HepG2 (cell line): Measurements from ENCODE around the gene USP7. TPM values are rescaled to one million over a fixed set of nuclear protein-coding genes. Genes with fewer than 3 reads are reported as not detected.
A peak's percentile ranks its signal among the peaks of the same experiment; 100 is the strongest.

Experiments used
- ATAC-seq: fragments of 200-7000 bp; cut with Tn5 transposase; 3 replicates; pipeline ENCODE4 v1.9.1; 2020; ENCODE audit warnings: mild to moderate bottlenecking, moderate library complexity
- BruUV-seq: library from RNA; stranded (reverse); fragments of 400-500 nt; replicated peaks from 2 replicates; lab custom pipeline; 2021; lab: Mats Ljungman, UMichigan
- CTCF ChIA-PET: fragments of 300-600 bp; formaldehyde crosslinking; extraction: SDS; loops from one replicate; lab custom pipeline; 2021; ENCODE audit warnings: low total read pairs, inconsistent platforms, low intra/inter-chr PET ratio; lab: Yijun Ruan, JAX
- POLR2A ChIA-PET: fragments of 350-600 bp; sonication (Branson Sonifier 250); formaldehyde crosslinking; loops from one replicate; lab custom pipeline; 2020; ENCODE audit warnings: antibody characterized with exemption, inconsistent platforms; lab: Yijun Ruan, JAX
- DNase-seq: peaks from one replicate; pipeline ENCODE4 v3.0.0-alpha.2; 2015; ENCODE audit warnings: low spot score
- FAIRE-seq: peaks from 3 replicates; lab custom pipeline; 2011; peaks lifted over from hg19 to GRCh38; lab: Jason Lieb, UNC
- H2AFZ ChIP-seq: one replicate; pipeline ENCODE4 v1.6.1; 2011; ENCODE audit warnings: low read length, inconsistent platforms
- H3K27ac ChIP-seq: fragments of 300-600 bp; 3 replicates; pipeline ENCODE4 v1.8.0; 2011; ENCODE audit warnings: mixed run types, mild to moderate bottlenecking, mixed read lengths, low read length, inconsistent platforms; ENCODE audit not compliant: insufficient read depth; ENCODE audit errors: extremely low read length
- H3K27me3 ChIP-seq, 2 experiments: fragments of 200-600 bp in 1 of 2; 2 replicates in 1 of 2; 3 replicates in 1 of 2; pipeline versions ENCODE4 v1.6.0 to v1.8.0; 2011; ENCODE audit warnings: low read length in 2 of 2, mild to moderate bottlenecking in 2 of 2, moderate library complexity in 2 of 2, inconsistent platforms in 1 of 2; ENCODE audit not compliant: insufficient read depth in 2 of 2, control insufficient read depth in 1 of 2
- H3K36me3 ChIP-seq, 2 experiments: fragments of 200-600 bp in 1 of 2; replicated peaks in 1 of 2; 2 replicates in 1 of 2; 3 replicates in 1 of 2; pipeline versions ENCODE4 v1.5.1 to v1.8.0; 2011; ENCODE audit warnings: low read length in 2 of 2, inconsistent platforms in 1 of 2; ENCODE audit not compliant: insufficient read depth in 2 of 2, control insufficient read depth in 1 of 2
- H3K4me1 ChIP-seq: 2 replicates; pipeline ENCODE4 v1.5.1; 2012; ENCODE audit warnings: low read length, inconsistent platforms; ENCODE audit not compliant: insufficient read depth
- H3K4me2 ChIP-seq: 2 replicates; pipeline ENCODE4 v1.6.0; 2011; ENCODE audit warnings: low read depth, low read length, inconsistent platforms
- H3K4me3 ChIP-seq, 3 experiments: fragments of 200-600 bp in 1 of 3; sonication (generic), shearing (Covaris generic) in 1 of 3; replicated peaks in 1 of 3; 2 replicates each; pipeline ENCODE4 v1.5.1; 2011 to 2016; ENCODE audit warnings: low read length in 3 of 3, inconsistent platforms in 2 of 3, low read depth in 2 of 3, mild to moderate bottlenecking in 2 of 3, control low read depth in 1 of 3, mixed read lengths in 1 of 3; ENCODE audit not compliant: insufficient read depth in 1 of 3
- H3K79me2 ChIP-seq: one replicate; pipeline ENCODE4 v1.6.1; 2011; ENCODE audit warnings: low read length, inconsistent platforms; ENCODE audit not compliant: insufficient read depth
- H3K9ac ChIP-seq: 2 replicates; pipeline ENCODE4 v1.6.0; 2011; ENCODE audit warnings: mild to moderate bottlenecking, low read depth, low read length, inconsistent platforms; ENCODE audit not compliant: insufficient read depth
- H3K9me3 ChIP-seq: 2 replicates; pipeline ENCODE4 v1.5.1; 2012; ENCODE audit warnings: mild to moderate bottlenecking, low read length
- H4K20me1 ChIP-seq: 2 replicates; pipeline ENCODE4 v1.6.0; 2011; ENCODE audit warnings: inconsistent platforms, mild to moderate bottlenecking, low read length, moderate library complexity; ENCODE audit not compliant: insufficient read depth
- BORCS8-MEF2B ChIP-seq: sonication (generic); formaldehyde crosslinking; IDR thresholded peaks from 2 replicates; pipeline ENCODE4 v1.8.0; 2022; ENCODE audit warnings: mild to moderate bottlenecking, missing genetic modification reagents
- DR1 ChIP-seq: sonication (generic); formaldehyde crosslinking; IDR thresholded peaks from 2 replicates; pipeline ENCODE4 v1.8.0; 2021; ENCODE audit warnings: mild to moderate bottlenecking, missing genetic modification reagents, inconsistent platforms
- FOSL1 ChIP-seq: sonication (generic); formaldehyde crosslinking; IDR thresholded peaks from 2 replicates; pipeline ENCODE4 v1.9.0; 2021; ENCODE audit warnings: missing genetic modification reagents, borderline replicate concordance
- FOXA3 ChIP-seq: IDR thresholded peaks from 2 replicates; pipeline ENCODE4 v1.6.1; 2016; ENCODE audit warnings: missing genetic modification reagents, missing compliant biosample characterization
- HDAC6 ChIP-seq: fragments of 200-600 bp; sonication (generic); IDR thresholded peaks from 2 replicates; pipeline ENCODE4 v1.7.0; 2017; ENCODE audit warnings: mild to moderate bottlenecking, antibody characterized with exemption, low read length, low read depth
- JUN ChIP-seq: sonication (generic); formaldehyde crosslinking; IDR thresholded peaks from 2 replicates; pipeline ENCODE4 v1.4.0; 2020; ENCODE audit warnings: mild to moderate bottlenecking, missing genetic modification reagents
- KDM6A ChIP-seq: IDR thresholded peaks from 2 replicates; pipeline ENCODE4 v1.6.1; 2016; ENCODE audit warnings: low read depth
- MTA3 ChIP-seq: sonication (generic); formaldehyde crosslinking; IDR thresholded peaks from 2 replicates; pipeline ENCODE4 v1.4.0; 2020; ENCODE audit warnings: missing genetic modification reagents
- NFIC ChIP-seq: IDR thresholded peaks from 2 replicates; pipeline ENCODE4 v1.6.1; 2012; ENCODE audit warnings: mild to moderate bottlenecking, low read length, inconsistent platforms
- NFYB ChIP-seq: sonication (generic); formaldehyde crosslinking; IDR thresholded peaks from 2 replicates; pipeline ENCODE4 v1.4.0; 2020; ENCODE audit warnings: missing genetic modification reagents
- NFYC ChIP-seq: IDR thresholded peaks from 2 replicates; pipeline ENCODE4 v1.6.1; 2016; ENCODE audit warnings: missing genetic modification reagents, missing compliant biosample characterization
- PATZ1 ChIP-seq: sonication (generic); formaldehyde crosslinking; IDR thresholded peaks from 2 replicates; pipeline ENCODE4 v1.4.0; 2020; ENCODE audit warnings: missing genetic modification reagents
- RAD51 ChIP-seq: fragments of 450-650 bp; IDR thresholded peaks from 2 replicates; pipeline ENCODE4 v1.6.1; 2016; ENCODE audit warnings: borderline replicate concordance
- RFX1 ChIP-seq: fragments of 450-650 bp; IDR thresholded peaks from 2 replicates; pipeline ENCODE4 v1.6.1; 2017
- ZBTB33 ChIP-seq: sonication (generic); formaldehyde crosslinking; IDR thresholded peaks from 2 replicates; pipeline ENCODE4 v1.4.0; 2020; ENCODE audit warnings: missing genetic modification reagents
- ZBTB8A ChIP-seq: sonication (generic); formaldehyde crosslinking; IDR thresholded peaks from 2 replicates; pipeline ENCODE4 v1.4.0; 2020; ENCODE audit warnings: mild to moderate bottlenecking, low read depth, missing genetic modification reagents, borderline replicate concordance
- ZMYM4 ChIP-seq: sonication (generic); formaldehyde crosslinking; IDR thresholded peaks from 2 replicates; pipeline ENCODE4 v1.8.1; 2023; ENCODE audit warnings: mild to moderate bottlenecking, missing genetic modification reagents
- ZNF441 ChIP-seq: sonication (generic); formaldehyde crosslinking; IDR thresholded peaks from 2 replicates; pipeline ENCODE4 v1.7.0; 2021; ENCODE audit warnings: missing genetic modification reagents, borderline replicate concordance
- ZNF556 ChIP-seq: sonication (generic); formaldehyde crosslinking; IDR thresholded peaks from 2 replicates; pipeline ENCODE4 v1.4.0; 2020; ENCODE audit warnings: mild to moderate bottlenecking, missing genetic modification reagents, borderline replicate concordance
- ZNF883 ChIP-seq: sonication (generic); formaldehyde crosslinking; IDR thresholded peaks from 2 replicates; pipeline ENCODE4 v1.5.1; 2020; ENCODE audit warnings: mild to moderate bottlenecking, missing genetic modification reagents; ENCODE audit errors: not compliant biosample characterization
- ZSCAN9 ChIP-seq: IDR thresholded peaks from 2 replicates; pipeline ENCODE4 v1.6.1; 2016; ENCODE audit warnings: borderline replicate concordance
- ZUFSP ChIP-seq: sonication (generic); formaldehyde crosslinking; IDR thresholded peaks from 2 replicates; pipeline ENCODE4 v1.9.0; 2021; ENCODE audit warnings: missing genetic modification reagents, mild to moderate bottlenecking, borderline replicate concordance
- WGBS: methylation state at CpG from one replicate; pipeline ENCODE4 v1.1.6; 2017; ENCODE audit warnings: low lambda C conversion rate; 5-methylcytosine and 5-hydroxymethylcytosine counted together
- in situ Hi-C: cut with HindIII; loops from 2 replicates; pipeline ENCODE4 v1.10.0; 2017; ENCODE audit warnings: low pct_unique_long_range_greater_than_20kb; ENCODE audit not compliant: extremely low pct_ligation_motif_present
- intact Hi-C: fragments of 100-400 bp; cut with micrococcal nuclease; formaldehyde crosslinking; loops from one replicate; pipeline ENCODE4 v1.10.0; 2022; ENCODE audit not compliant: unreplicated experiment
- polyA plus RNA-seq, 8 experiments: library from polyadenylated mRNA; depleted of rRNA in 3 of 8; stranded (reverse) in 7 of 8; unstranded in 1 of 8; fragments of >200 nt; fragmentation: Illumina TruSeq in 4 of 8; extraction: Trizol in 4 of 8; gene quantifications; 2 replicates each; pipeline versions ENCODE4 v1.2.1 to v1.2.3, GENCODE V29; 2011 to 2016; ENCODE audit warnings: low read depth in 4 of 8, missing spikeins in 1 of 8, mixed read lengths in 1 of 8; ENCODE audit not compliant: insufficient read depth in 1 of 8
- total RNA-seq, 5 experiments: library from RNA; depleted of rRNA; stranded (reverse); fragments of >200 nt; fragmentation: Illumina TruSeq; extraction: Trizol; gene quantifications; 2 replicates each; pipeline ENCODE4 v1.2.3, GENCODE V29; 2016; ENCODE audit warnings: low read depth in 1 of 5

Gene USP7
- total and polyA plus RNA-seq, 2 of the 13 experiments (the other 11 are each of a cell fraction or from before 2014, with no cell fraction given): 52.5 to 173 TPM

- H3K79me2 ChIP-seq: no peaks in the 10 kb centered on the region
- 64% methylated on average over 5 of the region's 5 CpGs for WGBS
- no peak overlapping the region for H2AFZ ChIP-seq
- no peak overlapping the region for H3K4me2 ChIP-seq
- in situ Hi-C loops: no loop called here
- no peaks in the 10 kb centered on the region for H4K20me1 ChIP-seq
- no peaks in the 10 kb centered on the region for H3K9me3 ChIP-seq
- peak; percentile 50 for DNase-seq
- ChIA-PET CTCF (no interaction called here), POLR2A (interaction anchor here (0.6 to 1.1 kb wide), 5 partner anchors 9 to 60 kb away, joined by 3 to 8 read pairs (median 3); partner anchors contain the start of gene USP7)
- H3K36me3 ChIP-seq: no peaks in the 10 kb centered on the region
- H3K27ac ChIP-seq: no peak overlapping the region
- intact Hi-C loops: no loop called here
- no peak for FAIRE-seq
- 0 out of 5 replicates have a peak, but pooled peaks cover 0 to 1% of the 10 kb centered on the region in 2 experiments for H3K27me3 ChIP-seq
- no peak overlapping the region for H3K4me3 ChIP-seq
- peaks cover 60% of the 10 kb centered on the region for H3K4me1 ChIP-seq
- H3K9ac ChIP-seq: no peak overlapping the region
- no TSS peak for BruUV-seq
- peak; percentile 66 for ATAC-seq
- TF ChIP-seq ZUFSP: no peak
- TF ChIP-seq MTA3 (CRISPR knock-in tag): no peak
- no peak for TF ChIP-seq ZNF556 (CRISPR knock-in tag)
- TF ChIP-seq FOXA3: no peak
- TF ChIP-seq FOSL1 (CRISPR knock-in tag): no peak
- TF ChIP-seq NFYC: peak; percentile 75
- no peak for TF ChIP-seq JUN
- no peak for TF ChIP-seq ZBTB33 (CRISPR knock-in tag)
- TF ChIP-seq ZMYM4 (CRISPR knock-in tag): no peak
- no peak for TF ChIP-seq BORCS8-MEF2B
- no peak for TF ChIP-seq DR1
- peak; percentile 66 for TF ChIP-seq NFYB
- TF ChIP-seq KDM6A: no peak
- TF ChIP-seq RAD51: 0 out of 2 replicates have a peak, but pooled peaks have one; percentile 6
- TF ChIP-seq NFIC: no peak
- TF ChIP-seq ZNF441 (CRISPR knock-in tag): no peak
- TF ChIP-seq ZNF883 (CRISPR knock-in tag): no peak
- 0 out of 2 replicates have a peak, but pooled peaks have one; percentile 12 for TF ChIP-seq PATZ1
- no peak for TF ChIP-seq RFX1
- TF ChIP-seq ZSCAN9 (CRISPR knock-in tag): no peak
- TF ChIP-seq HDAC6: no peak
- no peak for TF ChIP-seq ZBTB8A (CRISPR knock-in tag)
Measured at GRCh38 chr16:8996891-8997290, 33.2 kb upstream of the USP7 start.
